Activated naive CD8-positive, alpha-beta T cell treated with anti-CD3 and anti-CD28 coated beads, Interleukin-2, amount 10 ng/mL, durations not matched to agents 7 days and 5 days (primary cell): Measurements from ENCODE around the gene RIC8B. TPM values are rescaled to one million over a fixed set of nuclear protein-coding genes. Genes with fewer than 3 reads are reported as not detected.
A peak's percentile ranks its signal among the peaks of the same experiment; 100 is the strongest.

Source experiments
- ATAC-seq: fragments of 150-1000 bp; cut with Tn5 transposase; one replicate; pipeline ENCODE4 v1.10.0; 2021; ENCODE audit warnings: low read depth, moderate library complexity
- POLR2A ChIA-PET: fragments of 350-600 bp; sonication (Branson Sonifier 250); formaldehyde crosslinking; loops from one replicate; lab custom pipeline; 2021; ENCODE audit warnings: antibody characterized with exemption; lab: Charles Lee
- DNase-seq: peaks from one replicate; pipeline ENCODE4 v3.0.0; 2021
- H3K27ac Mint-ChIP-seq: one replicate; pipeline ENCODE4 v1.8.0; 2022; ENCODE audit warnings: mild to moderate bottlenecking, mixed read lengths
- H3K27me3 Mint-ChIP-seq: one replicate; pipeline ENCODE4 v1.8.0; 2022; ENCODE audit warnings: mild to moderate bottlenecking, moderate library complexity, mixed read lengths
- H3K36me3 Mint-ChIP-seq: one replicate; pipeline ENCODE4 v1.8.0; 2021; ENCODE audit warnings: mild to moderate bottlenecking, mixed read lengths
- H3K4me1 Mint-ChIP-seq: one replicate; pipeline ENCODE4 v1.8.0; 2021; ENCODE audit warnings: mixed read lengths
- H3K4me3 Mint-ChIP-seq: one replicate; pipeline ENCODE4 v1.8.0; 2022; ENCODE audit warnings: mild to moderate bottlenecking, moderate library complexity, mixed read lengths
- H3K9me3 Mint-ChIP-seq: one replicate; pipeline ENCODE4 v1.8.0; 2021; ENCODE audit warnings: mixed read lengths
- total RNA-seq, 2 experiments: library from RNA; stranded (reverse); gene quantifications; one replicate each; pipeline ENCODE4 v1.2.3, GENCODE V29; 2021

Gene RIC8B
- total RNA-seq, 2 experiments from 2014 or later, result 14.3 to 15.1 TPM

DNA sequence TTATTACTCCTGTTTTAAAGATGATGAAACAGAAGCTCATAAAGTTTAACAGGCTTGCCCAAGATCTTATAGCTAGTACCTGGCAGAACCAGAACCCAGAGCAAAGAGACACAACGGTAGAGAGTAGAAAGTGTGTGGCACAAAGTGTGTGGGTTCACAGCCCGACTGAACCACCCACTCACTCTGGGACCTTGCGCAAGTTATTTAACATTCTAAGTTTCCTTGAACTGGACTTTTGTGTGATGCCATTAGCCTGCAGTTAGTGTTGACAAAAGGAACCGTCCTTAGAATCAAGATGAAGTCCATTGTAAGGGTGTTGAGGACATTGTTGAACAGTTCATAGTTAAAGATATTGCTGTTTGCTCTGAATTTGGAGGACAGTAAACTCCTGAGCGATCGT lies 29.9 kb upstream of the RIC8B start:
- Mint-ChIP-seq H3K27me3 (peaks cover 13% of the 10 kb centered on the region), H3K4me3 (no peak overlapping the region), H3K9me3 (no peaks in the 10 kb centered on the region), H3K27ac (no peak overlapping the region), H3K4me1 (peaks cover 19% of the 10 kb centered on the region), H3K36me3 (no peaks in the 10 kb centered on the region)
- no peak for ATAC-seq
- no peak for DNase-seq
- POLR2A ChIA-PET, result no interaction called here

DNA sequence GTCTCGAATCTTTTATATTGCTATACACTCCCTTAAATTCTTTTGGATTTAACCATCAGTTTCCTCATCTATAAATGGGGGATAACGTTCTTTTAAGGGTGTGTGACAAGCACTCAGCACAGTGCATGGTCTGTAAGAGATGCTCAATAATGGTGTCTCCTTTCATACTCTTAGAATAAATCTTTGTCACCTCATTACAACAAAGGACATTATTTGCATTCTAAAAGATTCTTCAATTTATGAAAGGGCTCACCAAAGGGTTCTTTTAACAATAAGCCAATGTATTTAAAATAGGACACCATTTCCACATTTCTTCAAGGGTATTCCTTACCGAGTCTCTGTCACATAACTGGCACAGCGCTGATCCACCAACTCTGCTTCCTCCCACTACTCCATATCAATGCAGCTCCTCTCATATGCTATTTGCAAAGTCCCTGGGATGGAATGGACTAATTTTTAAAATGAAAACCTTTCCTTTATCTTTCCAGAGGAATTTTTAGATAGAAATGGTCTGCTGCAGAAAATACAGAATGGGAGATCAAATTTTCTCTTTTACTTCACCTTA lies 29.2 kb upstream of the RIC8B start:
- H3K4me3 Mint-ChIP-seq, result no peak overlapping the region
- H3K27ac Mint-ChIP-seq, result no peak overlapping the region
- ATAC-seq (no peak), DNase-seq (no peak)
- peaks cover 24% of the 10 kb centered on the region for H3K4me1 Mint-ChIP-seq
- H3K27me3 Mint-ChIP-seq, result peaks cover 13% of the 10 kb centered on the region
- POLR2A ChIA-PET, result no interaction called here
- H3K9me3 Mint-ChIP-seq, result no peaks in the 10 kb centered on the region
- no peaks in the 10 kb centered on the region for H3K36me3 Mint-ChIP-seq

DNA sequence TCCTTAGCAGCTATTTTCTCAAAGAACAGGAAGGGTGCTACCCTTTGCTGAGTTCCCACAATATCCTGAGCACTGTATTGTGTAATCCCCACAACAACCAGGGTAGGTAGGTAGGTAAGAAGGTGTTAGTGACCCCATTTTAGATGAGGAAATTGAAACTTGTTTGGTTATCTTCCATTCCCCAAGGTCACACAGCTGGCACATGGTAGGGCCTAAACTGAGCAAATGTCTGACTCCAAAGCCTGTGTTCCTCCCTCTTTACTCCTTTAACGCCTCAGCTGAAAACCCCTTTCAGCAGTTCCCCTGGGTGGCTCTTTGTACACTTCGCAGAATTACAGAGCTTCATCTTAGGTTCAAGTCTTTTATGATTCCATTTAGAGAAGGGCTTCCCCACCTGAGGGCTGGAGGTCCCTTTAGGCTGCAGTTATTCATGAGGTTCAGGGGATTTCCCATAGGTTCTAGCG lies 26.5 kb upstream of the RIC8B start:
- peaks cover 8% of the 10 kb centered on the region for H3K27me3 Mint-ChIP-seq
- peak overlapping the region; percentile 50 for H3K4me3 Mint-ChIP-seq
- DNase-seq, result no peak
- ATAC-seq, result peak; percentile 90
- peaks cover 6% of the 10 kb centered on the region for H3K9me3 Mint-ChIP-seq
- peaks cover 4% of the 10 kb centered on the region for H3K36me3 Mint-ChIP-seq
- peak overlapping the region; percentile 86 for H3K27ac Mint-ChIP-seq
- POLR2A ChIA-PET, result interaction anchor here (0.6 to 1.8 kb wide), 7 partner anchors 10 to 431 kb away, joined by 3 to 8 read pairs (median 4); partner anchors contain the start of gene POLR3B
- H3K4me1 Mint-ChIP-seq, result peaks cover 28% of the 10 kb centered on the region

DNA sequence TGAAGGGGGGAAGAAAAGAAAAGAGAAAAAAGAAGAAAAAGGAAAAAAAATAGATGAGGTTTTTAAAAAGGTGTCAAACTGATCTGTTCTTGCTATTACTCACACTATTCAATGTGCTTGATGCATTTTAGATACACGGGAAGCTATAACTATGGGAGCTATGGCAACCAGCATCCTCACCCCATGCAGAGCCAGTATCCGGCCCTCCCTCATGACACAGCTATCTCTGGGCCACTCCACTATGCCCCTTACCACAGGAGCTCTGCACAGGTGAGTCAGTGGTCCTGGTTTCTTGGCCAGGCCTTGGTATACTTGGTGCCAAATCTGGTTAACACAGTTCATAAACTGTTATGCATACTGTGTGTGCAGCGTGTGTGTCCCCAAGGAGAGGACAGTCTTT lies 24.0 kb upstream of the RIC8B start:
- Mint-ChIP-seq H3K4me3 (no peak overlapping the region), H3K36me3 (peaks cover 6% of the 10 kb centered on the region), H3K9me3 (peaks cover 6% of the 10 kb centered on the region), H3K4me1 (peaks cover 41% of the 10 kb centered on the region), H3K27me3 (no peaks in the 10 kb centered on the region), H3K27ac (no peak overlapping the region)
- DNase-seq (no peak), ATAC-seq (no peak)
- POLR2A ChIA-PET, result interaction anchor here (0.7 kb wide), 1 partner anchor 18 kb away, joined by 3 read pairs; no protein-coding TSS in a partner anchor

- ATAC-seq, result peak; percentile 99
Observed at GRCh38 chr12:106753526-106753925, 21.0 kb upstream of the RIC8B start.

DNA sequence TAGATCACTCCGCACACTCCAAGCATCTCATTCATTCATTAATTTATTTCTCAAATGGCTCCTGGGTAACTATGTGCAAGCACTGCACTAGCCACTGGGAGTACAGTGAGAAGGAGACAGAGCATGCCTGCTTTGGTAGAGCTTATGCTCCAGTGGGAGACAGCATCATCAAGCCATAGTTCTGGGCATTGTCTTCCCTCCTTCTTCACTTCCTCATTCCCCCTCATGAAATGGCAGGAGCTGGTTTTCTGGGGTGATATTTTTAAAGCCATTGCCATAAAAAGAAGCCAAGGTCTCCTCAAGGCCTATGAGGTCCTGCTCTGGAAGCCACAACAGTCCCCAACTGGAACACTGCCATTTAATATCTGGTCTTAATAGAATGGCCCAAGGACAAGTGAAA lies 20.2 kb upstream of the RIC8B start:
- Mint-ChIP-seq H3K4me1 (peaks cover 24% of the 10 kb centered on the region), H3K9me3 (peaks cover 6% of the 10 kb centered on the region), H3K36me3 (peaks cover 6% of the 10 kb centered on the region), H3K27me3 (no peaks in the 10 kb centered on the region), H3K4me3 (peak overlapping the region; percentile 37), H3K27ac (no peak overlapping the region)
- ATAC-seq, result no peak
- POLR2A ChIA-PET, result interaction anchor here (1.3 to 1.4 kb wide), 3 partner anchors 12 to 21 kb away, joined by 4 to 7 read pairs (median 5); partner anchors contain the start of gene RIC8B
- DNase-seq, result no peak

More at GRCh38 chr12:106753526-106753925, 21.0 kb upstream of the RIC8B start:
- Mint-ChIP-seq H3K36me3 (peaks cover 6% of the 10 kb centered on the region), H3K27me3 (no peaks in the 10 kb centered on the region), H3K4me3 (peak overlapping the region; percentile 37), H3K27ac (peak overlapping the region; percentile 85), H3K9me3 (peaks cover 6% of the 10 kb centered on the region), H3K4me1 (peaks cover 24% of the 10 kb centered on the region)
- POLR2A ChIA-PET, result interaction anchor here (0.6 to 1.4 kb wide), 5 partner anchors 13 to 203 kb away, joined by 3 to 7 read pairs (median 4); partner anchors contain the start of gene RIC8B
- DNase-seq, result peak; percentile 59

GRCh38 chr12:106757623-106758348 lies 16.7 kb upstream of the RIC8B start:
- no peaks in the 10 kb centered on the region for H3K9me3 Mint-ChIP-seq
- H3K27me3 Mint-ChIP-seq, result no peaks in the 10 kb centered on the region
- no peak overlapping the region for H3K27ac Mint-ChIP-seq
- H3K4me1 Mint-ChIP-seq, result peaks cover 27% of the 10 kb centered on the region
- no peak for DNase-seq
- POLR2A ChIA-PET, result interaction anchor here (0.9 kb wide), 1 partner anchor 10 kb away, joined by 5 read pairs; no protein-coding TSS in a partner anchor
- ATAC-seq, result no peak
- H3K4me3 Mint-ChIP-seq, result no peak overlapping the region
- peaks cover 3% of the 10 kb centered on the region for H3K36me3 Mint-ChIP-seq

- ATAC-seq (no peak), DNase-seq (no peak)
- peaks cover 21% of the 10 kb centered on the region for H3K4me1 Mint-ChIP-seq
- POLR2A ChIA-PET, result interaction anchor here (0.9 kb wide), 1 partner anchor 10 kb away, joined by 5 read pairs; no protein-coding TSS in a partner anchor
- H3K27ac Mint-ChIP-seq, result peak overlapping the region; percentile 54
- H3K9me3 Mint-ChIP-seq, result no peaks in the 10 kb centered on the region
- H3K36me3 Mint-ChIP-seq, result no peaks in the 10 kb centered on the region
- H3K27me3 Mint-ChIP-seq, result no peaks in the 10 kb centered on the region
- H3K4me3 Mint-ChIP-seq, result no peak overlapping the region
Observed at GRCh38 chr12:106758349-106759110, 16.0 kb upstream of the RIC8B start.

DNA sequence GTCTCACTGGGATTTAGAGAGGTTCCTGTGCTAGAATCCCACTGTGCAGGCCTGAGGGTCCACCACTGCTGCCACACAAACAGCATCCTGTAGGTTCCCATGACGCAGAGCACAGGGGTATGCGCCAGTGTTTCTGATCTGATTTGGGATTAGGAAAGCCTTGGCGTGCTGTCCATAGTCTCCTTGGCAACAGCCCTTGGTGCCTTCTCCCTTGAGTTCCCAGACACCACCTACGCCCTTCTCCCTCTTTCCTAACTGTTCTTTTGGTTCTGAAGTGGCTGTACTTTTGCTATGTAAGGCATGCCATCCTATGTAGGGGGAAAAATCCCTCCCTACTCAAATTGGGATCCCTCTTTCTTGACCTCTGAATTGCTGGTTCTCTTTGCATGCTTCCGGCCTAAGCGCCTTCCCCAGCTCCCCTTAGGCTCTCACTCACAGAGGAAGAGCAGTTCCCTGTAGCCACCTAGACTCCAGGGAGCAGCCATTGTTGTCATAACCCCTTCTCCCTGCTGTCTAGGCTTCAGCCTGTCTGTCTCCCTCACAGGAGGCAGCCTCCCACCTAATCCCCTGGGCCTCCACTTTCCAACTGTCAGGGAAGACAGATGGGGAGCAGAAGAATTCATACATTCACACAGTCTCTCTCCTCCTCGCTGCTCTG lies 14.8 kb upstream of the RIC8B start:
- peak overlapping the region; percentile 92 for H3K27ac Mint-ChIP-seq
- ATAC-seq (no peak), DNase-seq (no peak)
- peak overlapping the region; percentile 81 for H3K4me3 Mint-ChIP-seq
- H3K9me3 Mint-ChIP-seq, result no peaks in the 10 kb centered on the region
- POLR2A ChIA-PET, result interaction anchor here (1.2 kb wide), 1 partner anchor 12 kb away, joined by 6 read pairs; no protein-coding TSS in a partner anchor
- no peaks in the 10 kb centered on the region for H3K36me3 Mint-ChIP-seq
- peaks cover 14% of the 10 kb centered on the region for H3K4me1 Mint-ChIP-seq
- H3K27me3 Mint-ChIP-seq, result no peaks in the 10 kb centered on the region

DNA sequence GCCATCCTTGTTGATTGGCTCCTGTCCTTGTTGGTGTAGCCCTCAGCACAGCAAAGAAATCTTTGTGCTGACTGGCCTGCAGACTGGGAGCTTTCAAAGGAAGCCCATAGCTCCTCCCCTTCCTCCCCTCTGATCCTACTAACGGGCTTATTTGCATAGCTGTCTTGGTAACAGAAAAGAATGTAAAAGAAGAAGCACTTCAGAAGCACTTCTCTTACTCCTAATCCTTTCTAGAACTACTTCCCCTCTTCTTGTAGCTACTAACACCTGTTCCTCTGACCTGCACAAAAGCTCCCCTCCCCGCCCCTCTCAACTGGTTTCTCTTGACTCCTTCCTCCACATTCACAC lies 14.3 kb upstream of the RIC8B start:
- Mint-ChIP-seq H3K4me1 (peaks cover 14% of the 10 kb centered on the region), H3K27ac (peak overlapping the region; percentile 92), H3K36me3 (no peaks in the 10 kb centered on the region), H3K27me3 (no peaks in the 10 kb centered on the region), H3K4me3 (peak overlapping the region; percentile 81), H3K9me3 (no peaks in the 10 kb centered on the region)
- peak; percentile 94 for ATAC-seq
- POLR2A ChIA-PET, result interaction anchor here (1.2 kb wide), 1 partner anchor 12 kb away, joined by 6 read pairs; no protein-coding TSS in a partner anchor
- no peak for DNase-seq

- Mint-ChIP-seq H3K4me3 (no peak overlapping the region), H3K27ac (no peak overlapping the region), H3K4me1 (peaks cover 27% of the 10 kb centered on the region), H3K9me3 (peaks cover 2% of the 10 kb centered on the region), H3K36me3 (peaks cover 1% of the 10 kb centered on the region), H3K27me3 (no peaks in the 10 kb centered on the region)
- ATAC-seq (no peak), DNase-seq (no peak)
- POLR2A ChIA-PET, result interaction anchor here (0.6 kb wide), 1 partner anchor 131 kb away, joined by 5 read pairs; no protein-coding TSS in a partner anchor
Observed at GRCh38 chr12:106764220-106764619, 10.3 kb upstream of the RIC8B start.

- H3K4me1 Mint-ChIP-seq, result peaks cover 24% of the 10 kb centered on the region
- no peak for DNase-seq
- H3K27me3 Mint-ChIP-seq, result no peaks in the 10 kb centered on the region
- peaks cover 1% of the 10 kb centered on the region for H3K36me3 Mint-ChIP-seq
- H3K4me3 Mint-ChIP-seq, result no peak overlapping the region
- POLR2A ChIA-PET, result interaction anchor here (0.6 kb wide), 1 partner anchor 130 kb away, joined by 5 read pairs; no protein-coding TSS in a partner anchor
- no peak for ATAC-seq
- H3K9me3 Mint-ChIP-seq, result peaks cover 2% of the 10 kb centered on the region
- H3K27ac Mint-ChIP-seq, result no peak overlapping the region
Observed at GRCh38 chr12:106764738-106765137, 9.7 kb upstream of the RIC8B start.
